GM20000 (cell line): Measurements from ENCODE around the gene ANKS1A.
"Not testable (repeated sequence)": the region's sequence is repeated elsewhere in the genome, so short reads cannot be mapped to it uniquely, and the experiment has no call there.

ENCODE experiments used
- DNase-seq: peaks from one replicate; pipeline ENCODE4 v3.0.0; 2012; ENCODE audit warnings: low spot score
- TF ChIP-seq, protein P1 (sequence below): IDR thresholded peaks from 2 replicates; pipeline ENCODE4 v1.5.1; 2012; ENCODE audit warnings: mild to moderate bottlenecking, control low read depth; ENCODE audit errors: extremely low read depth, missing control alignments

Gene ANKS1A

GRCh38 chr6:34992376-34992775 lies 103.3 kb downstream of the ANKS1A start:
- TF ChIP-seq, protein P1, sequence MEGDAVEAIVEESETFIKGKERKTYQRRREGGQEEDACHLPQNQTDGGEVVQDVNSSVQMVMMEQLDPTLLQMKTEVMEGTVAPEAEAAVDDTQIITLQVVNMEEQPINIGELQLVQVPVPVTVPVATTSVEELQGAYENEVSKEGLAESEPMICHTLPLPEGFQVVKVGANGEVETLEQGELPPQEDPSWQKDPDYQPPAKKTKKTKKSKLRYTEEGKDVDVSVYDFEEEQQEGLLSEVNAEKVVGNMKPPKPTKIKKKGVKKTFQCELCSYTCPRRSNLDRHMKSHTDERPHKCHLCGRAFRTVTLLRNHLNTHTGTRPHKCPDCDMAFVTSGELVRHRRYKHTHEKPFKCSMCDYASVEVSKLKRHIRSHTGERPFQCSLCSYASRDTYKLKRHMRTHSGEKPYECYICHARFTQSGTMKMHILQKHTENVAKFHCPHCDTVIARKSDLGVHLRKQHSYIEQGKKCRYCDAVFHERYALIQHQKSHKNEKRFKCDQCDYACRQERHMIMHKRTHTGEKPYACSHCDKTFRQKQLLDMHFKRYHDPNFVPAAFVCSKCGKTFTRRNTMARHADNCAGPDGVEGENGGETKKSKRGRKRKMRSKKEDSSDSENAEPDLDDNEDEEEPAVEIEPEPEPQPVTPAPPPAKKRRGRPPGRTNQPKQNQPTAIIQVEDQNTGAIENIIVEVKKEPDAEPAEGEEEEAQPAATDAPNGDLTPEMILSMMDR: no peak

GRCh38 chr6:34993213-34993612 lies 104.2 kb downstream of the ANKS1A start:
- TF ChIP-seq, protein P1: no peak
- no peak for DNase-seq

More at GRCh38 chr6:34992376-34992775, 103.3 kb downstream of the ANKS1A start:
- no peak for DNase-seq

DNA sequence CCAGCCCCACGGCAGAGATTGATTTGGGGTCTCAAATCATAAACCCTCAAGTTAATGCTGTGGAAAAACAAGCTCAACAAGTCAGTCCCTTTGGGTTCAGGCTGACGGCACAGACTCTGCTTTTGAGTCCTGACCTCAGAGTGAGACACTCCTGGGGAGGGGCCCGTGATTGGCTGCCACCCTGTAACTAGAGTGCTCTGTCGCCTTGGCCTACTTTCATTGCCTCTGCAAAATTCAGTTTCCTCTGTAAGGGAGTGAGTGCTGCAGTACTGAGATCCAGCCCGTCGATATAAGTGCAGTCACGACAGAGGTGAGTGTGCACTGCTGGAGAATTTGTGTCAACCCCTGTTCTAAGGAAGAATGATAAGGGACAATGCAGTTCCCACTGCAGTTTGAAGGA lies 105.6 kb downstream of the ANKS1A start:
- DNase-seq: no peak
- TF ChIP-seq, protein P1: no peak

- not testable (repeated sequence) for DNase-seq
These were observed 109.4 kb downstream of the ANKS1A start for GRCh38 chr6:34998417-34998816.

DNA sequence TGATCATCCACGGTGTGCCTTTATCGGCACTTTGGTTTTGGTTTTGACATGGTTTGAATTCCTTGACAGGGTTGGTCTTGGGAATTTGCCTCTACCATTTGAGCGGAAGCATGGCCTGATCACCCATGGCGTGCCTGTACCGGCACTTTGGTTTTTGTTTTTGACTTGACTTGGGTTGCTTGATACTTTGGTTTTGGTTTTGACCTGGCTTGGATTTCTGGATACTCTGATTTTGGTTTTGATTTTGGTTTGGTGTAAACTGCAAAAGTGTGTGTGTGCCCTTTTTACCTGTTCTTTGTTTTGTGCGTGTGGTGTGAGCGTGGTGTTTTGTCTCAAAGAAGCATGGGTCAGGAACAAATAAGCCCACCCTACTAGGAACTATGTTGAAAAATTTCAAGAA lies 110.1 kb downstream of the ANKS1A start:
- DNase-seq: not testable (repeated sequence)

GRCh38 chr6:34999962-35000361 lies 110.9 kb downstream of the ANKS1A start:
- DNase-seq: not testable (repeated sequence)

DNA sequence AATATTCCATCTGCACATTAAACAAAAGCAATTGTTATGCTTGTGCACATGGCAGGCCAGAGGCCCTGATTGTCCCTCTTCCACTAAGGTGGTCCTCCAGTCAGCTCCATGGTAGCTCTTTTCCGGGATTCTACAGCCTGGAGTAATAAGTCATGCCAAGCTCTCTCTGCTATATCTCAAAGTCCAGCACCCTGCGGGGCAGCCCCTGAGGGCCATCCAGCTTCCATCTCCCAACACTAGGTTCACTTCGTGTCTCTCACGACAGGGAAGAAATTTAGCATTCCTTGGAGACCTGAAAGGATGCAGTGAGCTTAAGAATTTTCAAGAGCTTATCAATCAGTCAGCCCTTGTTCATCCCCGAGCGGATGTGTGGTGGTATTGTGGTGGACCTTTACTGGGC lies 112.3 kb downstream of the ANKS1A start:
- DNase-seq: not testable (repeated sequence)

DNA sequence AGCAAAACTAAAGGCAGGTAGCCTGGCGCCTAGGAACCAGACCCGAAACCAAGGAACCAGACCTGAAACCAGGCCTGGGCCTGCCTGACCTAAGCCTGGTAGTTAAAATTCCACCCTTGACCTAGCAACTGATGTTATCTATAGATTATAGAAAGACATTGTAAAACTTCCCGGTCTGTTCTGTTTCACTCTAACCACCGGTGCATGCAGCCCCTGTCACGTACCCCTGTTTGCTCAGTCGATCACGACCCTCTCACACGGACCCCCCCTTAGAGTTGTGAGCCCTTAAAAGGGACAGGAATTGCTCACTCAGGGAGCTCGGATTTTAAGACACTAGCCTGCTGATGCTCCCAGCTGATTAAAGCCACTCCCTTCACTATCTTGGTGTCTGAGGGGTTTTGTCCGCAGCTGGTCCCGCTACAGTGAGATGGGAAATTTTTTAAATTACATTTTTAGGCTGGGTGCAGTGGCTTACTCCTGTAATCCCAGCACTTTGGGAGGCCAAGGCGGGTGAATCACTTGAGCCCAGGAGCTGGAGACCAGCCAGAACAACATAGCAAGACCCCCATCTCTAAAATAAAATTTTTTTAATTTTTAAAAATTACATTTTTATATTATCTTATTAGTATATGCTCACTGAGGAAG lies 115.0 kb downstream of the ANKS1A start:
- not testable (repeated sequence) for DNase-seq

DNA sequence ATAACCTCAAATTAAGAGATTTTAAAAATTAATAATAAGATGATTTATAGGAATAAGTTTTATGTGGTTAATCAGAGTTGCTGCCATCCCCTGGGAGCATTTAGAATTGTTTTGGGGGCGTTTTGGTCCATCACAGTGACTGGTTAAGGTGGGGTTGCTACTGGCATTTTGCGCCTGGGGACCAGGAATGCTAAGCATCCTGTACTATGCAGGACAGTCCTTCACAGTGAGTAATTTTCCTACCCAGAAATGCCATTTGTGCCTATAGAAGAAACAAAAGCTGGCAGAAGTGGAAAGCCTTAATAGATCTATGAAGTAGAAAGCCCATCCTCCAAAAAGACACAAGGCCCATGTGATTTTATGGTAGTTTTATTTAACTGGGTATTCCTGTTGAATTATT lies 118.0 kb downstream of the ANKS1A start:
- DNase-seq: no peak
- TF ChIP-seq, protein P1: no peak

GRCh38 chr6:35008858-35009257 lies 119.8 kb downstream of the ANKS1A start:
- TF ChIP-seq, protein P1: no peak
- DNase-seq: no peak
